Anterior cingulate cortex (tissue), 58 donors: ENCODE results near the gene ARL10.

Experiments
- DNase-seq, 58 donors: peaks; one replicate each; lab custom pipeline; 2025; lab: John Stamatoyannopoulos, UW

Gene ARL10, protein sequence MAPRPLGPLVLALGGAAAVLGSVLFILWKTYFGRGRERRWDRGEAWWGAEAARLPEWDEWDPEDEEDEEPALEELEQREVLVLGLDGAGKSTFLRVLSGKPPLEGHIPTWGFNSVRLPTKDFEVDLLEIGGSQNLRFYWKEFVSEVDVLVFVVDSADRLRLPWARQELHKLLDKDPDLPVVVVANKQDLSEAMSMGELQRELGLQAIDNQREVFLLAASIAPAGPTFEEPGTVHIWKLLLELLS

DNA sequence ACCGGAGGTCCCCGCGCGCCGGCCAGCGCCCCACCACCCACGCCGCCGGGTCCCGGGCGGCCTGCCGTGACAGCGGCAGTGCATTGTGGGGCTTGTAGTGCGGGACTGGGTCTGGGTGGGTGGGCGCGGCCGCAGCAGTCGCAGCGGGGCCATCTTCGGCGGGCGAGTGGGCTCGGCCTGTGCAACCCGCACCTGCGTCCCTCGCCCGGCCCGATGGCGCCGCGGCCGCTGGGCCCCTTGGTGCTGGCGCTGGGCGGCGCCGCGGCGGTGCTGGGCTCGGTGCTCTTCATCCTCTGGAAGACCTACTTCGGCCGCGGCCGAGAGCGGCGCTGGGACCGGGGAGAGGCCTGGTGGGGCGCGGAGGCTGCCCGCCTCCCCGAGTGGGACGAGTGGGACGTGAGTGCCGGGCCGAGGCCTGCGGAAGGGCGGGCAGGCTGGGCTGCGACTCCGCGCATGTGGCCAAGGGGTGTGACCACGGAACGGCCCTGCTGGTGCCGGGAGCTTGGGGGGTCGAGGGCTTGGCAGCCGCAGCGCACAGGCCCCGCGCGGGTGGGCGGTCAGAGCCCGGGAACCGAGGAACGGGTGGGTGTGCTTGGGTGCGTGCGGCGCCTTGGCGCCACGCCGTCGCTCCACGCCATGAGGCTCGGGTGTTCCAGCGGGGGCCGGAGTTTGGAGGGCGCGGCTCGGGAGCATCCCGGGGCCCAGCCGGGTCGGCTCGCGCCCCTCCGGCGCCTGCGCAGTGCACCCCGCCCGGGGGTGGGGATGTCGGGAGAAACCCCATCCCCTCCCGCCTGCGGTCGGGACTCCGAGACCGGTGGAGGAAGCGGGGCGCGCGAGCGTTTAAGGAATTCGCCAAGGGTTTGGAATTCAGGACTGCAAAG lies at the start of gene ARL10:
TSS of gene ARL10 (plus strand) at position 137 of the 881 bp plus-strand sequence. CDS start at position 214, 77 bp downstream.
- peak in 53 of 58 donors; percentile 10 to 81 (median 52) for DNase-seq

DNA sequence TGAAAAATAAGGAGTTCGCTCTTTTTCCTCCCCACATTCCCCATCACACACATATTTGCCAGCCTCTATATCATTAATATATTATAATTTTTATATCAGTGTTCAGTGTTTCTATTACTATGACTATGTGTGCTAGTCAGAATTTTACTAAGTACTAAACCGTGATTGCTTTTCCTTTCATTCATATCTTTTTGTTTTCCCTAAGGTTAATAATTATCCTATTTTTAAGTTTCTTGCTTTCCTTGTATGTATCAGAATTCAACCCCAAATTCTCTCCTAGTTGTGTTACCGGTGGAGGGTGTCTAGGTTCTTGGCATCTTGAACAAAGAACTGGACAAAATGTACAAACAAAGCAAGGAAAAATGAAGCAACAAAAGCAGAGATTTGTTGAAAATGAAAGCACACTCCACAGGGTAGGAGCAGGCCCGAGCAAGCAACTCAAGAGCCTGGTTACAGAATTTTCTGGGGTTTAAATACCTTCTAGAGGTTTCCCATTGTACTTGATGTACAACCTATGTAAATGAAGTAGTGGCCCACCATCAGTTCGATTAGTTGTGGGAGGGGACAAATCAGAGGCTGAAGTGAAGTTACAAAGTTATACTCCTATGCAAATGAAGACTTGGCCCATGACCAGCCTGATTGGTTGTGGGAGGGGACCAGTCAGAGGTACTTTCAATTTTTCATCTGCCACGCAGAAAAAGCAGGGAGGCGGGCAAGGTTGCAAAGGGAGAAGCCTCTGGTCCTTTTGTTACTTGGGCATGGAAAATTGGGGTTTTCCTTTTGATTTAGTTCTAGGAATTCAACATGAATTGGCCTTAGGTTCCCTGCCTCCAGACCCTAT lies 47.5 kb upstream of the ARL10 start:
- DNase-seq, result no peak

DNA sequence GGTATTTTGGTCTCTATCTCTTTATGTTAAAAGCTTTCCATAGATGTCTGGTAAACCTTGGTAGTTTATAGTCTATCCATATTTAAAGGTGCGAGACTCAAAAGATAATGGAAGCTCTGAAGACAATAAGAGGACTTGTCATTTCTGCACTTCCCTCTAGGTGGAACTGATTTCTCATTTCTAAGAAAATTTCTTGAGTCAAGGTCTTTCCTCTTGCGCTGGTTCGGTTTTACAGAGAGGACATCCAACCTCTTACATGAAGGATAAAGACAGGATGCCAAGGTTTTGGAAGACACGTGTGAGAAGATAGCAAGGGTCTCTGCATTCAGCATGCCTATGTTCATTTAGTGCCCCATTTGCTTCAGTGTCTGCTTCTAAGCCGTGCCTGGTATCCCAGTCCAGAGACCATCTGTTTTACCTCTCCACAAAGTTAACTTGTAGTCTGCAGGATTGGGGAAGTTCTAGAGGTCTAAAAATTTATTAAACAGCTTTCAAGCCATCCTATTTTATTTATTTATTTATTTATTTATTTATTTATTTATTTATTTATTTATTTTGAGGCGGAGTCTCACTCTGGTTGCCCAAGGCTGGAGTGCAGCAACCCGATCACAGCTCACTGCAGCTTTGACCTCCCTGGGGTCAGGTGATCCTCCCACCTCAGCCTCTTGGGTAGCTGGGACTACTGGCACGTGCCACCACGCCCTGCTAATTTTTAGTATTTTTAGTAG lies 45.3 kb upstream of the ARL10 start:
- no peak for DNase-seq

DNA sequence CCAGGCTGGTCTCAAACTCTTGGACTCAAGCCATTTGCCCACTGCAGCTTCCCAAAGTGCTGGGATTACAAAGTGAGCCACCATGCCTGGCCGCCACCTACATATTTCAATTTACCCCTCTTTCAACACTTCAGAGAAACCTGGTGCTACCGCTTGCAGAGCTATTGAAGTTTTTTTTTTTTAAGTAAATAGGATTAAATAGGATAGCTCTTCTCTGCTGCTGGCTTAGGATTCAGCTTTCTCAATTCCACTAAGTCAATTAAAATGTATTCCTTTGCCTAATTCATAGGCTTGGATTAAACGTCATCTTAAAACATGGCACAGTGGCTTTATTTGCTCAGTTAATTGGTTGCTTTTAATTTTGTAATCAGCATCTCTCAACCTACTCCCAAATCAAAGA lies 44.7 kb upstream of the ARL10 start:
- no peak for DNase-seq

DNA sequence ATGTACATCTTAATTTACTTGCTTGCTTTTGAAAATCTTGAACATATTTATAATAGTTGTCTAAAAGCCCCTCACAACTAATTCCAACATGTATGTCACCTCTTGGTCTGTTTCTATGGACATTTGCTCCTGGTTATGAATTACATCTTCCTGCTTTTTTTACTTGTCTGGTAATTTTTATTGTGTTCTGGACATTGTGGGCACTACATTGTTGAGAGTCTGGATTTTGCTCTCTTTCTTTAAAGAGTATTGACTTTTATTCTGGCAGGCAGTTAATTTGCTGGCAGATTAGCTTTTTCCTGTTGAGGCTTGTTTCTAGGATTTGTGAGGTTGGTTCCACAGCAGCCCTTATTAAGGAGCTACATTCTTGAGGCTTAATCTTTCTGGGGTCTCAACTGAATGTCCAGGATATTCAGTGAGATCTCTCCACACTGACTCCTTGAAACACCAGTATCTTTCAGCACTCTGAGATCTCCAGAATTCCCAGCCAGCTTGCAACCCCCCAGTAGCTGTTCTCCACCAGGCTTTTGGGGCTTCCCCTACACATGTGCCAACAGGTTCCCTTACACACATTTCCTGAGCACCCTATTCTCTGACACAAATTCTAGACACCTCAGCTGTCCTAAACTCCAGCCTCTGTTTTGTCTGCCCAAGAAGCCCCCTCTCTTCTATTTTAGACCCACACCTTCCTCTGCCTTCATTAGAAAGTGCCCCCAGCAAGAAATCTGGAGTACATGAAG lies 31.1 kb upstream of the ARL10 start:
- DNase-seq, result no peak

DNA sequence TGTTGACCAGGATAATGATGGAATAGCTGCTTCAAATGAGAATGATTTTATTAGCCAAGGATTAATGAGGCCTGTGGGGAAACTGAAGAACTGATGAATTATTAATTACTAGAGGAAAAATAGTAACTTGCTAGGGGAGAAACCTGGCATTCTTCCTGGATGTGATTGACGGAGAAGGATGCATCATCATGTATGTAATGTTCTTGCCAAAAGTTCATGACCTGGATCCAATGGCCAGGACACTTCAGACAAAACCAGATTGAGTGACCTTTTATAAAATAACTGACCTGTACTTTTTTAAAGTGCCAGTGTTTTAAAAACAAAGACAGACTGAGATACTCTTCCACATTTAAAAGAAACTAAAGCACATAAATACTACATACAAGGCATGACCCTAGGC lies 27.4 kb upstream of the ARL10 start:
- no peak for DNase-seq

DNA sequence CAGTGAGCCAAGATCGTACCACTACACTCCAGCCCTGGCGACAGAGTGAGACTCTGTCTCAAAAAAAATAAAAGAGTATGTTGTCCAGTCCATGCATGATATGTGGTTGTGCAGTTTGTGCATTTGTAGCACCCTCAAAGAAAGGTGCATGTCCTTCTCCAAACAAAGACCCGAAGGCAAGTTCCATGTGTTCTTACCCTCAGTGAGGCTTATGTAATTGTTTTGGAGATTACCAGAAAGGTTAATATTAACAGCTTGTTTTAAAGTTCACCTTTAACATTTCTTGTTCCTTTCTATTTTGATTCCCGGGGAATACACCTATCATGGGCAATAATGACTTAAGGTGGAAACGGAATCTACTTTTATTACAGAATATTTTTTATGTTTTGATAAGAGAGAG lies 26.0 kb upstream of the ARL10 start:
- no peak for DNase-seq

DNA sequence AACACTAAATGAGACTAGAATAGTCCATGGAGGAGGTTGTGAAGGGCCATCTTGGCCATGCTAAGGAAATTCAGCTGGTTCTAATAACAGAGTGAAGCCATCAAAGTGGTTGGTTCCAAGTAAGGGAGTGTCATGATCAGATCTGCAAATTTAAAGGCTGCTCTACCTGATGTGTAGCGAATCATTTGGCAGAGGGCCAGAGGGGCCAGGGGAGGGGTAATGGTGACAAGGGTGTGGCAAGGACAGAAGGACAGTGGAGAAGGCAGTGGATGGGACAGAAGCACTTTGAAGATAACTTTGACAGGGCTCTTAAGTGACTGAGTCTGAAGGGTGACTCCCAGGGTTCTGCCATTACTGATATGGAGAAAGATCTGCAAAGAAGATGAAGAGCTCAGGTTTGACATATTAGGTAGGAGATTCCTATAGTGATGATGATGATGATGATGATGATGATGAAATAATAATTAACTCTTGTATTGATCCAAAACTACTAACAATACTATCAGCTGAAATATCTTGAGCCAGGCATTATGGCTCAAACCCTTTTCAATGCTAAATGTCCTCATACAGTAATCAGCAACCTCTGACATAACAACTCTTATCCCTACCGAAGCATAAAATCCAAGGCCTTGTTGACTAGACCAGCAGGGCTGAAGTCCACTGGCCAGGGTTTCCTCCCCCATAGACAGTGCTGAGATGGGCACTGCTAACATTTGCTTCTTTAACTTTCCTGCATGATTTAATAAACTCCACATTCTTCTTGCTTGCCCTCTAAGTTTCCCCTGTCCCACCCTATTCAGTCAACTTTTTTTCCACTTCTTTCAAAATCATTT lies 23.7 kb upstream of the ARL10 start:
- DNase-seq, result no peak

DNA sequence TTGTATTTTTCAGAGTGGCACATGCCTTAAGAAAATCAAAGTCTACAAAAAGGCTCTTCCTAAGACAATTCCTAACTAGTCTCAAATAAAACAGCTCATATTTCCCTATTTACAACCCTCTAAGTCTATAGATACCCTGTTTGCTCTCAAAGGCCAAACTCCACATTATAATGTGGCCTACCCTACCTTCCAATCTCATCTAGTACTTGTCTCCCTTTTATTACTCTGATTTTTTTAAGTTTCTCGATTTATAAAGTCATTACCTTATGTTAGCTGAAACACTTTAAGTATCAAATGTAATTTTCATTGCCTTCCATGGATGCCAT lies 23.2 kb upstream of the ARL10 start:
- no peak for DNase-seq

DNA sequence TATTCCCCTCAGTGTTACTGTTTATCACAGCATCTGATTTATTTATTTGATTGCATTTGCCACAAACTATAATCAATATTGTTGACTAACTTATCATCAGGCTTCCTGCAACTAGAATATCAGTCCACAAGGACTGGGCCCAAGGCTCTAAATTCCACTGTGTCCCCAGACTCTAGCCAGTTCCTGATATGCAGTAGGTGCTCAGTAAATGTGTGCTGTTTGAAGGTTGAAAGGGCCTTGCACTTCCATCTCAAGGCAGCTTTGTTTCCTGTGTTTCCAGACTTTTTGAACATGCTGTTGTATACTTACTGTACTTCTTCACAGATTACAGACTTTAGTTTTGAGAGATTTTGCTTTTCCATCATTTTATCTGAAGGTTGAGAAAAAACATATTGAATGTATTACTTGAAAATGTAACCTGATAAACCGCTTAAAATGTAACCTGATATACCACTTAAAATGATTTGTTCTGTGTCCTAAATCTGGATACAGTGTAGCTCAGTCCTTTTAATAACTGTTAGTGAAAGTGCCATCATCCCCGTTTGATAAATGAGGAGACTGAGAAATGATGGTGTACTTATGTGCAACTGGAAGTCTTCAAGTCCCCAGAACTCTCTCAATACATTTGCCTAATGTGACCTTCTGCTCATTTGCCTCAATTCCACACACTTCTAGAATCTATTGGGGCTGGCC lies 22.4 kb upstream of the ARL10 start:
- DNase-seq, result no peak

DNA sequence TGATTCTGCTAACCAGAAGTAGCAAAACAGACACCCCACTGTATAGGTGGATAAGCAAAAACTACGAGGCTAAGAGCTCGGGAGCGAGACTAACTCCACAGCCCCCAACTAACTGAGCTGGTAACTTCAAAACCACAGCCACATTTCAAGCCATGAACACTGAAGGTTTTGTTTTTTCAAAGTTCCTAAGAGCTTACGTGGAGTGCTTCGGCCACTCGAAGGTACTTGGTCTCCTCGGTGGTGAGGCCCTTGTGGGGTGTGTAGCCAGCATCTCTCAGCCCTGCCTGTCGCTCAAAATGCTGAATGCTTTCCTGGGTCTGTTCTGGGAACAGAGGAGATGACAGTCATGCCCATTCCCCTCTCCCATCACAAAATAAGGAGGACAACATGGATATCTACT lies 14.9 kb upstream of the ARL10 start:
- no peak for DNase-seq

DNA sequence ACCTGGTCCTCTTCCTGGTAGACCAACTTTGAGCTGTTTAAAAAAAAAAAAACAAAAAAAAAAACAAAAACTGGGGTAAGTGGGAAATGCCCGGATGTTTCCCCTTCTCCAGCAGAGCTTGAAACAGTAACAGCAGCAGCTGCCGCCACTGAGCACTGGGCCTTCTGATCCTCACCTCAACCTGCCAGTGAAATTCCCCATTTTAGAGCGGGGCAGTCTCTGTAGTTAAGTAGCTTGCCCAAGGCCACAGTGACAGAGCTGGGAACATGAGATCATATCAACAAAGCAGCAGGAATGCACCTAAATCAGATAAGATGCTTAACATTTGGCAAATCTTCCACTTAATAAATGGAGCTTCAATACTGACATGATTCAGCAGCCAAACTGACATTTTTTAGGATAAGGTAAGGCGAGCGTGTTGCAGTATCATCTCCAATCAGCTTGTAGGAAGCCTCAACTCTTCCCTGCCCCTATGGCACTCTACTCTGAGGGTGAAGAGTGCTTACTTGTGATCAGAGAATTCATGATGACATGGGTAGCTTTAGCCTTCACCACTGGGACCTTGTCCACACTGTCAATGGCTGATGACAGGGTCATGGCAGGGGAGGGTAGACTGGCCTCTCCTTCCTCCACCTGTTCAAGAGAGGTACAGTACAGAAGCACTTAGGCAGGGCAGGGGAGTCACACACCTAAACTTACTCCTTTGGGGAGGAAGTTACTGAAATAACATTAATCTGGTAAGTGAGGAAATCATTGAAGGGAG lies 13.0 kb upstream of the ARL10 start:
- no peak for DNase-seq

DNA sequence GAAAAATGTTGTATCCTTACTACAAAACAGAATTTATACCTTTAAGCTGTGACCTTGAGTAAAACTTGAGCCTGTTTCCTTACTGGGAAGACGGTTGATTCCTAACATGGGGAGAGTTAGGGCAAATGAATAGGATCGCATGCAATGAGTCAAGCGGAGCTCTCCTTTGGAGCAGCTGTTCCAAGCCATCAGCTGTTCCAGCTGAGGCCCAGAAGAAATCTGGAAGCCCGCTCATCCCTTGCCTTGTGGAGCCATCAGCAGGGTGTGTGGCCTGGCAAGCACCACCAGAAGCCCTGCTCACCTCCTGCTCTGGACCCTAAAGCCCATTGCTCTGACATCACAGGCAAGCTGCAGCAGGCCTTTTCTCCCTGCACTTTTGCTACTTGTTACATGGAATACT lies 11.8 kb upstream of the ARL10 start:
- DNase-seq, result no peak

DNA sequence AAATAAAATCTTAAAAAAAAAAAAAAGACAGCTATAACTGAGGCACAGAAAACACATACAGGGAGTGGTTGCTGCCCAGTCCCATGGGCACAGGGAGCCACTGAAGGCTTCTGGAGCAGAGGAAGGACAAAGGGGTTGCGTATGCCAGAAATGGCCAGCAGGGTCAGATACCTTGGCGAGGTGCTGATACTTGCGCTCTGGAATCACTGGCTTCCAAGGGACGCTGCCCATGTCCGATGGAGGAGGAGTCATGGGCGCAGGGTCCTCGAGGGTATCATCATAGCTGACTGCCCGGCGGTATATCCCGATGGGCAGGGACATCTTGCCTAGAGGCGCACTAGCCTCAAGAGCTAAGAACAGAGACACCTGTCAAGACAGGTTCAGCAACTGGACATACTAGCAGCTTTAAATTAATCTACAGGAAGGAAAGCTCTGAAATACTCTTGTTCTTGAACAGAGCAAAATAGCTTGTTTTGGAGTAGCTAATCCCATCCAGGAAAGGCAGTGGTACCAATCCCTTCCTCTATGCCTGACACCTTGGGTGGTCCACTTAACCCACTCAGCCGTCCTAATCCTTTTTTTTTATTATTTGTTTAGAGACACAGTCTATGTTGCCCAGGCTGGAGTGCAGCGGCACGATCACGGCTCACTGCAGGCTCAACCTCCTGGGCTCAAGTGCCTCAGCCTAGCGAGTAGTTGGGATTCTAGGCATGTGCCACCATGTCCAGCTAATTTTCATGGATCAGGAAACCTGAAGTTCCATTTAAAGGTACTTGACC lies 9.7 kb upstream of the ARL10 start:
- DNase-seq, result no peak

DNA sequence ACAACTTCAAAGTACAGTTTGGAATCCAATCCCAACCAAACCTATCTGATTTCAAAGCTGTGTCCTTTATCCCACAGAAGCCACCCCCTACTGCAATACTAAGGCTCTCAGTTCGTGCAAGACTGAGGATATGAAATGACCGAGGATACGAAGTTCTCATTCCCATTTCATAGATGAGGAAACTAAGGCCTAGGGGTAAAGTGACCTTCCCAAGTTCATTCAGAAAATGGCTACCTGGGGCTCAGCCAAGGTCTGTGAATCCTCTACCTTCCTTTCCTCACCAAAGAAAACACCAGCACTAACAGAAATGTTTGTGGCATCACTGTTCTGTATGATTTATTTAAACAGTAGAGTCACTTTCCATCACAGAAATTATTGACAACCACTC lies 9.1 kb upstream of the ARL10 start:
- no peak for DNase-seq

DNA sequence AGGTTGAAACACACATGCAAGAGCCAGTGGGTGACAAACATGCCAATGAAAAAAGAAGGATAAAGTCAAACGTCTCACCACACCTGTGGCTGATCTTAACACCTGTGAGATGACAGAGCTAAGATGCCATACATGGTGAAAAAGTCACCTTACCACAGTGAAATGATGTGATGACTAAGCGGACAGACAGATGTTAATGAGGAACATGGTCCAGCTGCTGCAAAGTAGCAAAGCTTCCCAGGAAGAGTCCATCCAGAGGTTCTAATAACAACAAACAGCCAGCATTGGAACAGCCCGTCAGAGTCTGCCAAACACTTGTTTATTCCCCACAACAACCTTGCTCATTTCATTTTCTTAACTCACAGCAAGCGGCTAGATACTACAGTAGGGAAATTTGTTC lies 5.6 kb upstream of the ARL10 start:
- DNase-seq, result no peak
